ENCODE results near the gene SH3RF3.

SH3RF3 gene

GRCh38 chr2:109271920-109272319, 142.9 kb downstream of the SH3RF3 start:
- H3K4me3 ChIP-seq, result no peak overlapping the region
- H3K27ac ChIP-seq, result no peak overlapping the region
- TF ChIP-seq CTCF (IDR thresholded peaks at IDR 0.05), result no peak
- DNase-seq (ENCODE audit: low spot score), result no peak

- TF ChIP-seq CTCF (IDR thresholded peaks at IDR 0.05), result no peak
- DNase-seq (ENCODE audit: low spot score), result no peak
- H3K27ac ChIP-seq, result no peak overlapping the region
- no peak overlapping the region for H3K4me3 ChIP-seq
These were observed 143.5 kb downstream of the SH3RF3 start for GRCh38 chr2:109272461-109272860.

- H3K27ac ChIP-seq, result no peak overlapping the region
- DNase-seq (ENCODE audit: low spot score), result no peak
- no peak for TF ChIP-seq CTCF (IDR thresholded peaks at IDR 0.05)
- H3K4me3 ChIP-seq, result no peak overlapping the region
These were observed 146.4 kb downstream of the SH3RF3 start for GRCh38 chr2:109275120-109276012.

- H3K27ac ChIP-seq, result no peak overlapping the region
- DNase-seq (ENCODE audit: low spot score), result no peak
- H3K4me3 ChIP-seq, result no peak overlapping the region
- no peak for TF ChIP-seq CTCF (IDR thresholded peaks at IDR 0.05)
These were observed 148.4 kb downstream of the SH3RF3 start for GRCh38 chr2:109277406-109277805.

GRCh38 chr2:109279243-109279860, 150.3 kb downstream of the SH3RF3 start:
- Histone ChIP-seq H3K4me3 (no peak overlapping the region), H3K27ac (no peak overlapping the region)
- TF ChIP-seq CTCF (IDR thresholded peaks at IDR 0.05), result no peak
- no peak for DNase-seq (ENCODE audit: low spot score)

GRCh38 chr2:109280804-109281203, 151.8 kb downstream of the SH3RF3 start:
- Histone ChIP-seq H3K4me3 (no peak overlapping the region), H3K27ac (no peak overlapping the region)
- TF ChIP-seq CTCF (IDR thresholded peaks at IDR 0.05), result no peak
- no peak for DNase-seq (ENCODE audit: low spot score)

- H3K4me3 ChIP-seq, result no peak overlapping the region
- H3K27ac ChIP-seq, result no peak overlapping the region
- no peak for DNase-seq (ENCODE audit: low spot score)
- TF ChIP-seq CTCF (IDR thresholded peaks at IDR 0.05), result no peak
These were observed 153.4 kb downstream of the SH3RF3 start for GRCh38 chr2:109282360-109282759.
